Glutamatergic neuron (in vitro differentiated cells): Measurements from ENCODE around the gene OR13A1. TPM values are rescaled to one million over a fixed set of nuclear protein-coding genes. Genes with fewer than 3 reads are reported as not detected.

Experiments used
- total RNA-seq: library from RNA; stranded (reverse); fragmentation: NEBNext Ultra II Directional; extraction: Animal tissue kit (Norgen Biotek cat#: 25700); gene quantifications from one replicate; pipeline ENCODE4 v1.2.1, GENCODE V29; 2021; ENCODE audit not compliant: unreplicated experiment

Gene OR13A1
- total RNA-seq, 1 donor from 2014 or later: 0.44 TPM

Other genes starting within 250 kb of the OR13A1 start
- 8.4 TPM for gene ALOX5, start 58.6 kb upstream of the OR13A1 start, total RNA-seq